GM08714 (cell line): Measurements from ENCODE around the gene SEMA7A.
A peak's percentile ranks its signal among the peaks of the same experiment; 100 is the strongest.

Experiments
- H3K4me3 ChIP-seq: fragments of 200-500 bp; sonication (Bioruptor generic); 2 replicates; pipeline ENCODE4 v1.5.1; 2014; ENCODE audit warnings: mild to moderate bottlenecking, low read length, inconsistent platforms
- ZNF274 ChIP-seq: IDR thresholded peaks from 2 replicates; pipeline ENCODE4 v1.6.1; 2012; ENCODE audit warnings: mild to moderate bottlenecking, low read depth, low read length

SEMA7A gene

GRCh38 chr15:74406992-74407705, 26.6 kb downstream of the SEMA7A start:
- H3K4me3 ChIP-seq, result no peak overlapping the region
- no peak for TF ChIP-seq ZNF274

- no peak overlapping the region for H3K4me3 ChIP-seq
- TF ChIP-seq ZNF274, result no peak
Measured at GRCh38 chr15:74406517-74406916, 27.2 kb downstream of the SEMA7A start.

GRCh38 chr15:74405823-74406222, 27.9 kb downstream of the SEMA7A start:
- H3K4me3 ChIP-seq, result no peak overlapping the region
- TF ChIP-seq ZNF274, result no peak

GRCh38 chr15:74403991-74404563, 29.7 kb downstream of the SEMA7A start:
- H3K4me3 ChIP-seq, result peak overlapping the region; percentile 21; the same call in 1 of the 2 replicates
- TF ChIP-seq ZNF274, result no peak

GRCh38 chr15:74403588-74403919, 30.2 kb downstream of the SEMA7A start:
- peak overlapping the region; percentile 21; the same call in 1 of the 2 replicates for H3K4me3 ChIP-seq
- no peak for TF ChIP-seq ZNF274

GRCh38 chr15:74402873-74403587, 30.7 kb downstream of the SEMA7A start:
- no peak for TF ChIP-seq ZNF274
- H3K4me3 ChIP-seq, result peak overlapping the region; percentile 21; the same call in 1 of the 2 replicates

GRCh38 chr15:74402337-74402841, 31.4 kb downstream of the SEMA7A start:
- TF ChIP-seq ZNF274, result no peak
- no peak overlapping the region; the same call in 1 of the 2 replicates for H3K4me3 ChIP-seq

GRCh38 chr15:74400915-74401757, 32.6 kb downstream of the SEMA7A start:
- H3K4me3 ChIP-seq, result peak overlapping the region; percentile 1; the same call in 1 of the 2 replicates
- TF ChIP-seq ZNF274, result no peak

GRCh38 chr15:74400313-74400860, 33.4 kb downstream of the SEMA7A start:
- H3K4me3 ChIP-seq, result peak overlapping the region; percentile 2; the same call in 1 of the 2 replicates
- TF ChIP-seq ZNF274, result no peak

GRCh38 chr15:74399511-74400312, 34.0 kb downstream of the SEMA7A start:
- TF ChIP-seq ZNF274, result no peak

GRCh38 chr15:74399100-74399499, 34.7 kb downstream of the SEMA7A start:
- no peak for TF ChIP-seq ZNF274
- H3K4me3 ChIP-seq, result no peak overlapping the region

More at GRCh38 chr15:74399511-74400312, 34.0 kb downstream of the SEMA7A start:
- H3K4me3 ChIP-seq, result peak overlapping the region; percentile 2; the same call in 1 of the 2 replicates

GRCh38 chr15:74398183-74398582, 35.6 kb downstream of the SEMA7A start:
- H3K4me3 ChIP-seq, result no peak overlapping the region; the same call in 1 of the 2 replicates
- no peak for TF ChIP-seq ZNF274
